ENCODE data around the gene TMEM45B. TPM values are rescaled to one million over a fixed set of nuclear protein-coding genes. Genes with fewer than 3 reads are reported as not detected.

TMEM45B gene
- total and polyA plus RNA-seq, 2 of the 13 experiments (the other 11 are each of a cell fraction or from before 2014, with no cell fraction given): 29.1 to 181 TPM

- TF ChIP-seq ZFAT (CRISPR knock-in tag; conservative IDR thresholded peaks at IDR 0.05) (no peak; the same call in 1 of the 2 replicates), ZNF414 (CRISPR knock-in tag; IDR thresholded peaks at IDR 0.05) (no peak), FIP1L1 (IDR thresholded peaks at IDR 0.05; ENCODE audit: borderline replicate concordance, insufficient read depth, low read depth, low read length) (no peak), TFDP2 (CRISPR knock-in tag; IDR thresholded peaks at IDR 0.05) (peak; percentile 10; the same call in 1 of the 2 replicates), ZZZ3 (CRISPR knock-in tag; IDR thresholded peaks at IDR 0.05; ENCODE audit: borderline replicate concordance) (no peak), DBP (CRISPR knock-in tag; IDR thresholded peaks at IDR 0.05; ENCODE audit: not compliant biosample characterization) (no peak), KMT2B (CRISPR knock-in tag; IDR thresholded peaks at IDR 0.05) (peak; percentile 79; the same call in 1 of the 2 replicates), ZNF710 (CRISPR knock-in tag; IDR thresholded peaks at IDR 0.05; ENCODE audit: borderline replicate concordance) (no peak), KDM4B (CRISPR knock-in tag; IDR thresholded peaks at IDR 0.05) (no peak; the same call in 1 of the 2 replicates), ZNF234 (CRISPR knock-in tag; conservative IDR thresholded peaks at IDR 0.05) (0 out of 2 replicates have a peak, but pooled peaks have one; percentile 59), IRX3 (CRISPR knock-in tag; IDR thresholded peaks at IDR 0.05; ENCODE audit: borderline replicate concordance, low read depth) (no peak), AHR (CRISPR knock-in tag; IDR thresholded peaks at IDR 0.05) (0 out of 2 replicates have a peak, but pooled peaks have one; percentile 1), ZKSCAN1 (IDR thresholded peaks at IDR 0.05; ENCODE audit: low read length) (no peak), ZNF740 (CRISPR knock-in tag; IDR thresholded peaks at IDR 0.05) (no peak), ELF1 (CRISPR knock-in tag; IDR thresholded peaks at IDR 0.05) (no peak), NR1H2 (CRISPR knock-in tag; IDR thresholded peaks at IDR 0.05; ENCODE audit: borderline replicate concordance, low read depth) (no peak), IRF9 (CRISPR knock-in tag; IDR thresholded peaks at IDR 0.05; ENCODE audit: borderline replicate concordance) (no peak), BRCA1 (CRISPR knock-in tag; IDR thresholded peaks at IDR 0.05) (no peak), KAT8 (CRISPR knock-in tag; IDR thresholded peaks at IDR 0.05) (peak; percentile 18; the same call in 1 of the 2 replicates), CTCF (CRISPR knock-in tag; IDR thresholded peaks at IDR 0.05) (peak; percentile 30; the same call in 1 of the 2 replicates)
Observed at GRCh38 chr11:129895126-129896041, 79.7 kb downstream of the TMEM45B start, which contains the start of gene NFRKB (continued).
